Gastrocnemius medialis (tissue), 4 donors: ENCODE results near the gene WWOX.

ENCODE experiments used
- CTCF ChIP-seq, 5 experiments: fragments of 450-650 bp in 3 of 5; fragments of 200-600 bp in 2 of 5; sonication (generic) in 2 of 5; IDR thresholded peaks in 4 of 5; conservative IDR thresholded peaks in 1 of 5; 1 replicate in 4 of 5; 2 replicates in 1 of 5; pipeline ENCODE4 v1.5.1; 2016 to 2019; ENCODE audit warnings: antibody characterized with exemption in 5 of 5, mild to moderate bottlenecking in 3 of 5, moderate library complexity in 3 of 5
- POLR2A ChIP-seq, 2 donors: fragments of 450-650 bp; IDR thresholded peaks; one replicate each; pipeline ENCODE4 v1.6.1; 2017; ENCODE audit warnings: antibody characterized with exemption in 2 of 2, mild to moderate bottlenecking in 2 of 2, moderate library complexity in 2 of 2

DNA sequence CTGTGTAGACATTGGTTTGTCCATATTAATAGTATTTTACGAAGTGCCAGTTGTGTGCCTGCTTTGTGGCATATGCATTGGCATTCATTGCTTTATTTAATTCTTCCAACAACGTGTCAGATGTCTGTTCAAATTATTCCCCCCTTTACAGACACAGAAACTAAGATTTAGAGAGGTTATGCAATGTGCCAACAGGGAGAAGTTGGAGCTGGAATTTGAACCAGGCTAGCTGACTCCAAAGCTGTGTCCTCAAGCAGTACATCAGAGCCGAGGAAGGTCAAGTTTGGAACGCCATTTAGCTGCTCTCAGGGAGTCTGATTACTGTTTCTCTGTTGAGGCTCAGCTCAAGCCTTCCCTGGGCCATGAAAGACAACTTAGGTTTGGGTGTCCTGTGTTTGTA, 232.3 kb downstream of the WWOX start:
- TF ChIP-seq CTCF (IDR thresholded peaks at IDR 0.05 in 4 of 5, conservative IDR thresholded peaks at IDR 0.05 in 1 of 5) (no peak), POLR2A (IDR thresholded peaks at IDR 0.05) (no peak)
